Hepatocyte (in vitro differentiated cells): ENCODE measurements around the gene FCRL6. TPM values are rescaled to one million over a fixed set of nuclear protein-coding genes. Genes with fewer than 3 reads are reported as not detected.

Source experiments
- DNase-seq: peaks from one replicate; pipeline ENCODE4 v3.0.0-alpha.2; 2016; ENCODE audit warnings: low spot score
- H2AFZ ChIP-seq: fragments of 200-600 bp; sonication (generic); 2 replicates; pipeline ENCODE4 v1.6.0; 2016; ENCODE audit warnings: antibody characterized with exemption, mild to moderate bottlenecking
- H3K27ac ChIP-seq: fragments of 200-600 bp; sonication (generic); 2 replicates; pipeline ENCODE4 v1.5.1; 2016; ENCODE audit warnings: mild to moderate bottlenecking
- H3K27me3 ChIP-seq: fragments of 200-600 bp; sonication (generic); 2 replicates; pipeline ENCODE4 v1.6.1; 2016
- H3K36me3 ChIP-seq: fragments of 200-600 bp; sonication (generic); replicated peaks from 2 replicates; pipeline ENCODE4 v1.5.1; 2016; ENCODE audit warnings: low read depth; ENCODE audit not compliant: insufficient read depth
- H3K4me1 ChIP-seq: fragments of 200-600 bp; sonication (generic); 2 replicates; pipeline ENCODE4 v1.5.1; 2016; ENCODE audit warnings: mild to moderate bottlenecking, moderate library complexity; ENCODE audit not compliant: insufficient read depth
- H3K4me2 ChIP-seq: fragments of 200-600 bp; sonication (generic); 2 replicates; pipeline ENCODE4 v1.6.0; 2016
- H3K4me3 ChIP-seq: fragments of 200-600 bp; sonication (generic); 2 replicates; pipeline ENCODE4 v1.5.1; 2016; ENCODE audit warnings: mild to moderate bottlenecking
- H3K79me2 ChIP-seq: fragments of 200-600 bp; sonication (generic); 2 replicates; pipeline ENCODE4 v1.6.0; 2017; ENCODE audit warnings: mild to moderate bottlenecking
- H3K9me2 ChIP-seq: fragments of 200-600 bp; sonication (generic); replicated peaks from 2 replicates; pipeline ENCODE4 v1.6.0; 2017; ENCODE audit warnings: mild to moderate bottlenecking; ENCODE audit not compliant: insufficient read depth
- H3K9me3 ChIP-seq: fragments of 200-600 bp; sonication (generic); 2 replicates; pipeline ENCODE4 v1.5.1; 2016; ENCODE audit warnings: low read depth, mild to moderate bottlenecking
- H4K20me1 ChIP-seq: fragments of 200-600 bp; sonication (generic); 2 replicates; pipeline ENCODE4 v1.6.0; 2016; ENCODE audit warnings: mild to moderate bottlenecking; ENCODE audit not compliant: insufficient read depth, poor library complexity, severe bottlenecking
- CTCF ChIP-seq: fragments of 200-600 bp; sonication (generic); IDR thresholded peaks from 2 replicates; pipeline ENCODE4 v1.5.1; 2016; ENCODE audit warnings: antibody characterized with exemption, mild to moderate bottlenecking; ENCODE audit not compliant: poor library complexity
- EZH2 ChIP-seq: fragments of 200-600 bp; sonication (generic); IDR thresholded peaks from 2 replicates; pipeline ENCODE4 v1.6.1; 2016; ENCODE audit warnings: antibody characterized with exemption, mild to moderate bottlenecking, borderline replicate concordance
- EZH2phosphoT487 ChIP-seq: fragments of 200-600 bp; sonication (generic); IDR thresholded peaks from one replicate; pipeline ENCODE4 v1.6.1; 2018; ENCODE audit warnings: antibody characterized with exemption, mild to moderate bottlenecking, low read depth, moderate library complexity; ENCODE audit not compliant: unreplicated experiment, severe bottlenecking
- whole genome bisulfite sequencing: methylation state at CpG from one replicate; pipeline ENCODE4 v1.1.6; 2016; ENCODE audit warnings: low lambda C conversion rate; ENCODE audit errors: missing lambda C conversion rate; 5-methylcytosine and 5-hydroxymethylcytosine counted together
- polyA plus RNA-seq: library from polyadenylated mRNA; unstranded; fragments of >200 nt; fragmentation: Nextera tagmentation; extraction: Ambion mirVana; gene quantifications from 2 replicates; pipeline ENCODE4 v1.2.1, GENCODE V29; 2016
- total RNA-seq: library from RNA; depleted of rRNA; stranded (reverse); fragments of >200 nt; gene quantifications from 2 replicates; pipeline ENCODE4 v1.2.3, GENCODE V29; 2014

The FCRL6 gene
- total and polyA plus RNA-seq, 2 experiments from 2014 or later, result not detected

DNA sequence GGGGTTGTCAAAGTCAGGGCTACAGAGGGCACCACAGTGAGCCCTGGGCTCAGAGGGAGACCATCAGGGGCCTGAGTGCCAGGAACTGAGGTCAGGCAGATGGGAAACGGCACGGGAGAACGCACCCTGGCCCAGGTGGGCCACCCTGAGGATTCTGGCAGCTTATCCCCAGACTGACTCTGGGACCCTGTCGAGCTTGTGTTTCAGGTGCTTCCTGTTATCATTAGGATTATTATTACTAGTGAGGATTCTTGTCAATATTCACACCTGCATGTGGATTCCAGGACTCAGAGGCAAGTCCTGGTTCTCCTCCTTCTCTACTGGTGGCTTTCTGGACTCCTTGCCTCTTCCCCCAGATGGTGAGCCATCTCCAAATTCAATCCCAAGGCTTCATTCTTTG, 45.1 kb downstream of the FCRL6 start:
- no peaks in the 10 kb centered on the region for H3K9me2 ChIP-seq
- H3K4me3 ChIP-seq, result no peak overlapping the region
- H3K27me3 ChIP-seq, result no peaks in the 10 kb centered on the region
- H3K36me3 ChIP-seq, result no peaks in the 10 kb centered on the region
- peaks cover 9% of the 10 kb centered on the region for H3K4me1 ChIP-seq
- no peaks in the 10 kb centered on the region for H4K20me1 ChIP-seq
- DNase-seq, result no peak
- no peak overlapping the region for H2AFZ ChIP-seq
- H3K27ac ChIP-seq, result peak overlapping the region; percentile 90
- H3K9me3 ChIP-seq, result no peaks in the 10 kb centered on the region
- no peak overlapping the region for H3K4me2 ChIP-seq
- TF ChIP-seq EZH2 (no peak), EZH2phosphoT487 (no peak), CTCF (no peak)
- WGBS, result 70% methylated on average over 4 of the region's 4 CpGs
- H3K79me2 ChIP-seq, result no peaks in the 10 kb centered on the region

- Histone ChIP-seq H3K4me1 (peaks cover 13% of the 10 kb centered on the region), H3K27me3 (no peaks in the 10 kb centered on the region), H4K20me1 (no peaks in the 10 kb centered on the region), H2AFZ (no peak overlapping the region), H3K9me2 (no peaks in the 10 kb centered on the region), H3K4me2 (no peak overlapping the region), H3K9me3 (no peaks in the 10 kb centered on the region), H3K27ac (no peak overlapping the region), H3K4me3 (no peak overlapping the region), H3K79me2 (no peaks in the 10 kb centered on the region), H3K36me3 (no peaks in the 10 kb centered on the region)
- DNase-seq, result no peak
- no peak for TF ChIP-seq CTCF
- no peak for TF ChIP-seq EZH2
- no peak for TF ChIP-seq EZH2phosphoT487
- 31% methylated on average over 3 of the region's 3 CpGs for WGBS
Observed at GRCh38 chr1:159848326-159848725, 46.2 kb downstream of the FCRL6 start.

GRCh38 chr1:159849626-159850366, 47.6 kb downstream of the FCRL6 start:
- Histone ChIP-seq H3K4me1 (peaks cover 18% of the 10 kb centered on the region), H3K27me3 (no peaks in the 10 kb centered on the region), H3K27ac (no peak overlapping the region), H3K9me3 (no peaks in the 10 kb centered on the region), H3K4me3 (no peak overlapping the region), H3K9me2 (no peaks in the 10 kb centered on the region), H3K4me2 (no peak overlapping the region), H3K36me3 (no peaks in the 10 kb centered on the region), H4K20me1 (no peaks in the 10 kb centered on the region), H3K79me2 (no peaks in the 10 kb centered on the region), H2AFZ (no peak overlapping the region)
- no peak for TF ChIP-seq EZH2phosphoT487
- TF ChIP-seq EZH2, result no peak
- TF ChIP-seq CTCF, result no peak
- DNase-seq, result no peak
- WGBS, result 28% methylated on average over 2 of the region's 2 CpGs
